Astrocyte of the cerebellum (primary cell): Measurements from ENCODE around the gene MAPK1IP1L.
"Not testable (repeated sequence)": the region's sequence is repeated elsewhere in the genome, so short reads cannot be mapped to it uniquely, and the experiment has no call there.

Experiments
- DNase-seq: peaks from one replicate; pipeline ENCODE4 v3.0.0-alpha.2; 2011; ENCODE audit warnings: low read depth
- H3K4me3 ChIP-seq: 2 replicates; pipeline ENCODE4 v1.5.1; 2011; ENCODE audit warnings: mild to moderate bottlenecking, low read depth, low read length, moderate library complexity
- in situ Hi-C: cut with HindIII; loops from 2 replicates; pipeline ENCODE4 v1.10.0; 2017; ENCODE audit warnings: low sequenced_read_pairs
- TF ChIP-seq, protein P1 (sequence below): IDR thresholded peaks from 2 replicates; pipeline ENCODE4 v1.5.1; 2012; ENCODE audit warnings: low read length, low read depth, moderate library complexity, mild to moderate bottlenecking; ENCODE audit errors: missing control alignments

Gene MAPK1IP1L

DNA sequence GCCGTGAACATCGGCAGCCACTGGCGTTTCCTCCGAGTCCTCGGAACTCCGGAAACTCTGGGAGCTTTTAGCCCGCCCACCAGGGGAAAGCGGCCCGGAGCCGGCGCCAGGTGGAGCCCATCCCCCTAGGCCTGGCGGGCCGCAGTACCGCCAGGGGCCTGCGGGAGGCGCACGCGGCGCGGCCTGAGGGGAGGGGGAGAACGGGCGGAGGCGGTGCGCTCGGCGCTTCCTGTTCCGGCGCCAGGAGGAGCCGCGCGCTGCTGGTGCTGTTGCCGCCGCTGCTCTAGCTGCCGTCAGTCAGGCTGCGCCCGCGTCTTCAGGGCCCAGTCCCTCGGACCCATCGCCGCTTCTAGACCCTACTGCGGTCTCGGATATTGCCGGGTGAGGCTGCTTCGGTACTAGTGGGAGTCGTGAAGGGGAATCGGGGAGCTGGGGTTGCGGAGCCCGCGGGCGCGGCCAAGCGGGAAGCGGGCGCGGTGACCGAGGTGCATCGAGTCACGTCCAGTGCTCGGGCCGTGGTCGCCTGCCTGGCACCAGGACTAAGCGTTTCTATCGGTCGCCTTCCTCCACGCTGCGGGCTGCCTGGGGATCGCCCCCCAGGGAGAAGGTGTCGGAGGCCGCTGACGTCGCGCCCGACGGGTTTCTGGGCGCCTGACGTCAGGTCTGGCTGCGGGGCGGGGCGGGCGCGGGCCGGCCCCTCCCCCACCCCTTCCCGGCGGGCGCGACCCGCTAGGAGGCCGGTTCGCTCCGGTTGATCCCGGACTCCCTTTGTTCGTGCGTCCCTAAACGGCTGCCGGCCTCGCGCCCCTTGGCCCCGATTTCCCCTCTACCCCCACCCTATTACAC, at the start of gene MAPK1IP1L:
Gene MAPK1IP1L (plus strand): TSS at position 225 of the 846 bp plus-strand sequence. CDS start 10,037 bp downstream, outside the sequence.
- in situ Hi-C loops, result no loop called here
- DNase-seq, result peak; percentile 87
- TF ChIP-seq, protein P1, sequence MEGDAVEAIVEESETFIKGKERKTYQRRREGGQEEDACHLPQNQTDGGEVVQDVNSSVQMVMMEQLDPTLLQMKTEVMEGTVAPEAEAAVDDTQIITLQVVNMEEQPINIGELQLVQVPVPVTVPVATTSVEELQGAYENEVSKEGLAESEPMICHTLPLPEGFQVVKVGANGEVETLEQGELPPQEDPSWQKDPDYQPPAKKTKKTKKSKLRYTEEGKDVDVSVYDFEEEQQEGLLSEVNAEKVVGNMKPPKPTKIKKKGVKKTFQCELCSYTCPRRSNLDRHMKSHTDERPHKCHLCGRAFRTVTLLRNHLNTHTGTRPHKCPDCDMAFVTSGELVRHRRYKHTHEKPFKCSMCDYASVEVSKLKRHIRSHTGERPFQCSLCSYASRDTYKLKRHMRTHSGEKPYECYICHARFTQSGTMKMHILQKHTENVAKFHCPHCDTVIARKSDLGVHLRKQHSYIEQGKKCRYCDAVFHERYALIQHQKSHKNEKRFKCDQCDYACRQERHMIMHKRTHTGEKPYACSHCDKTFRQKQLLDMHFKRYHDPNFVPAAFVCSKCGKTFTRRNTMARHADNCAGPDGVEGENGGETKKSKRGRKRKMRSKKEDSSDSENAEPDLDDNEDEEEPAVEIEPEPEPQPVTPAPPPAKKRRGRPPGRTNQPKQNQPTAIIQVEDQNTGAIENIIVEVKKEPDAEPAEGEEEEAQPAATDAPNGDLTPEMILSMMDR, result peak; percentile 99
- H3K4me3 ChIP-seq, result peak within 1 kb of the TSS; percentile 97

DNA sequence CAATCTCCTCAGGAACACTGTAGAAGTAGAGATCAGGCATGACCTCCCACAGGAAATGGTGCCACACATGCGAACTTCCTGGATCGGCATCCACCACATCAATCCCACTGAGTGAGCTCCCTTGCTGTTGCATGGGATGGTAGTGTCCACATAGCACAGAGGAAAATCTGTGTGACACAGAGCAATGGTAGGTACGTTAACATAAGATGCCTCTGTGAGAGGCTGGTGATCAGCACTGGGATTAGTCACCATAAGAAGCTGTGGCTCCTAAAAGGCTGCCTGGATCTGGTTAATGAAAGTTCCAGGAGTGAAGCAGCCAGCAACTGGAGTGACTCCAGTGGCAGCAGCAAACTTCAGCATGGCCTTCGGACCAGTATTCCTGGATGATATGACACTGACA, 46.4 kb upstream of the MAPK1IP1L start:
- DNase-seq, result no peak
- TF ChIP-seq, protein P1, result no peak
- no peak overlapping the region for H3K4me3 ChIP-seq
- in situ Hi-C loops, result no loop called here

DNA sequence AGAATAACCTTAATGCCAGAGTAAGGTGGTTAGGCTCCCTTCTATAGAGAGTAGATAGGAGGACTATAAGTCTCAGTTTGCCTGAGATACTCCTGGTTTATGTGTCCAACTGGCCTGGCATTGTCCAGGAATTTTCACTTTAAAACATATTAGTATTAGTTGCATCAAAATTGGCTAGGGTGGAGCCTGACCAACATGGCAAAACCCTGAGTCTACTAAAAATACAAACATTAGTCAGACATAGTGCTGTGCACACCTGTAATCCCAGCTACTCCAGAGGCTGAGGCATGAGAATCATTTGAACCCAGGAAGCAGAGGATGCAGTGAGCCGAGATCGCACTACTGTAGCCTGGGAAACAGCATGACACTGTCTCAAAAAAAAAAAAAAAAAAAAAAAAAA, 36.4 kb upstream of the MAPK1IP1L start:
- H3K4me3 ChIP-seq, result no peak overlapping the region
- in situ Hi-C loops, result no loop called here
- no peak for DNase-seq
- TF ChIP-seq, protein P1, result no peak

DNA sequence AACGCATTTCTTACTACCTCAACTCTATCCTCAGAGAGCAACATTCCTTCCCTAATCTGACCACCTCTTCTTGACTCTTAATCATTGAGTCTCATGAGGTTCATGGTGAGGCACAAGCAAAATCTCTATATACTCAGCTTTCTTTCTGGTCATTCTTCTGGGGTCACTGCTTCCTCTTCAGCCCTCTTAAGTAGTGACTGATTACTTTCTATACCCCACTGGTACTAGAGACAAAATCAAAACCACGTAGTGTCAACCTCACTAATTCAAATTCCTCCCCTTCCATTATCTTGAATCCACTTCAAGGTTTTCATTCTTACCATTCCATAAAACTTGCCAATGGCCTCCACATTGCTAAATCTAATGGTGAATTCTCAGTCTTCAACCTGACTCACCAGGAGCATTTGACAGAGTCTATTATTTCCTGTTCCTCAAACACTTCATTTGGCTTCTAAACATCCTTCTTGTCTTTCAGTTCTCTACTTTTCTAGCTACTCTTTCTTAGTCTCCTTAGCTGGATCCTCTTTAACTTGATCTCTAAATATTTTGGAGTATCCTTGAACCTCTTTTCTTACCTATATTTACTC, 31.4 kb upstream of the MAPK1IP1L start:
- DNase-seq, result no peak
- no peak overlapping the region for H3K4me3 ChIP-seq
- in situ Hi-C loops, result no loop called here
- TF ChIP-seq, protein P1, result no peak

DNA sequence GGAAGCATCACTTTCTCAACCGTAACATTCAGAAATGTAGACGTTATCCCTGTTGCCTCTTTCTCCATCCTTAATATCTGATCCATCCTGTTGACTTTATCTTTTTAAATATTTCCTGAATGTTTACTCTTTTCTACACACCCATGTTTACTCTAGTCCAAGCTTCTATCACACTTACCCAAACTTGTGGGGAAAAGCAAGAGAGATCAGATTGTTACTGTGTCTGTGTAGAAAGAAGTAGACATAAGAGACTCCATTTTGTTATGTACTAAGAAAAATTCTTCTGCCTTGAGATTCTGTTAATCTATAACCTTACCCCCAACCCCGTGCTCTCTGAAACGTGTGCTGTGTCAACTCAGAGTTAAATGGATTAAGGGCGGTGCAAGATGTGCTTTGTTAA, 27.1 kb upstream of the MAPK1IP1L start:
- H3K4me3 ChIP-seq, in situ Hi-C loops, DNase-seq: not testable (repeated sequence)

DNA sequence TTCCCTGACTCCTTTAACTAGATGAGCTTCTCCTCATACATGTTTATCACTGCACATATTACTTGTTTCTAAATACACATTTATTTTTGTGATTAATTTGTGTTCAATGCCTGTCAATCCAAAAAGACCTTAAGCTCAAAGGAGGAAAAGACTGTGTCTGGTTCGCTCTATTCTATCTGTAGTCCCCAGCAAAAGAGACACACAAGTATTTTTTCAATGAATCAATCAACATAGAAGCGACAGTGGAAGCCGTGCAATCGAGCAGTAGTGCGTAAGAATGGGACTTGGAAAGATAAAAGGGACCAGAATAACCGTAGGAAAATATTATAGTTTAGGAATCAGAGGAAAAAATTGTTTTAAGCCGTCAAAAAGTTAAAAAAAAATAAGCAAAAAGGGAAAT, 25.5 kb upstream of the MAPK1IP1L start:
- DNase-seq, result no peak
- peak overlapping the region; percentile 68 for H3K4me3 ChIP-seq
- in situ Hi-C loops, result no loop called here
- TF ChIP-seq, protein P1, result no peak

DNA sequence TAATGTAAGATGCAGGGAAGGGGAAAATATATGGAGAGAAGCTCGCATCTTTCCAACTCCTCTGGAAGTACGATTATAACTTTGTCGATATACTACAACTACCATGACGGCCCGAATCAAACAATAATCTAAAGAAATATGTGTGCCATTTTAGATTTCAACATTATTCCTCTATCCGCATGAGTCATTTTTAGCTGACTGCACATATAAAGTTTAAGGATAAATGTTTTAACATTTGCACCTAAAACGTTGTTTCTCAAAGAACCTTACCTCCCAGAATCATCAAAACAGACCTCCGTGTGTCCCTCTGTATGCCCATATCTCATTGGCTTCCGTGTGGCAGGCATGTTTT, 25.0 kb upstream of the MAPK1IP1L start:
- no peak for DNase-seq
- peak overlapping the region; percentile 68 for H3K4me3 ChIP-seq
- TF ChIP-seq, protein P1, result no peak
- in situ Hi-C loops, result no loop called here
